Kidney glomerular epithelial cell (primary cell): ENCODE data around the gene EIF4G3.
A peak's percentile ranks its signal among the peaks of the same experiment; 100 is the strongest.
"Not testable (repeated sequence)": the region's sequence is repeated elsewhere in the genome, so short reads cannot be mapped to it uniquely, and the experiment has no call there.

ENCODE experiments used
- DNase-seq: peaks from one replicate; lab custom pipeline; 2025; lab: John Stamatoyannopoulos, UW

EIF4G3 gene

DNA sequence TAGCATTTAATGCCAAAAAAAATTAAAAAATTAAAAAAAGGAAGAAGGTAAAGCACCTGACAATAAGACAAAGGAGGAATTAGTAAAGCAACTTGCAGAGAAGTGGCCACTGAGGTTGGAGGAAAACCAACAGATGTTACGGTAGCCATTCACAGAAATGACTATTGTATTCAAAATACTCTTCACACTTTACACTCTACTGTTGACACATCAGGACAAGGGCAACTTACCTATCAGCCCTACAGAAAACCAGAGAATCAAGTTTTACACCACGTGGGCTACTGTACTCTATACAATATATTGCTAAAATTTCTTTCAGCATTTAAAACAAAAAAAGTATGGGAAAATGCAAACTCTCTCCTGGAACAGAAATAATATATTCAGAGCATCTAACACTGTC is 70.0 kb downstream of the EIF4G3 start:
- no peak for DNase-seq

DNA sequence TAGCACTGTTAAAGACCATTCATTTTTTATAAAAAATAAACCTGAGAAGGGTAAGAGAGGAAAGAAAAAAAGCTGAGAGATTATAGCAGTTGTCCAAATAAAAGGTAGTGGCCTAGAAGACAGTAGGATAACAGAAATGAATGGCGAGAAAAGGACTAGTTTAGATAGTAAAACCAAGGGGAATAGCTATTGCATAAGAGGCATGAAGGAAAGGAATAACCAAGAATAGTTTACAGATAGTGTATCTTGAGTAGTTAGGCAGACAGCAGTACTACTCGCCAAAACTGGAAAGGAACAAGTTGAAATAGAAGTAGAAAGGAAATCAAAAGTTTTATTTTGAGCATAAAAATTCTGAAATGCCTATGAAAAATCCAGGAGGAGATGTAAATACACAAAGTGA is 70.5 kb downstream of the EIF4G3 start:
- DNase-seq, result no peak

DNA sequence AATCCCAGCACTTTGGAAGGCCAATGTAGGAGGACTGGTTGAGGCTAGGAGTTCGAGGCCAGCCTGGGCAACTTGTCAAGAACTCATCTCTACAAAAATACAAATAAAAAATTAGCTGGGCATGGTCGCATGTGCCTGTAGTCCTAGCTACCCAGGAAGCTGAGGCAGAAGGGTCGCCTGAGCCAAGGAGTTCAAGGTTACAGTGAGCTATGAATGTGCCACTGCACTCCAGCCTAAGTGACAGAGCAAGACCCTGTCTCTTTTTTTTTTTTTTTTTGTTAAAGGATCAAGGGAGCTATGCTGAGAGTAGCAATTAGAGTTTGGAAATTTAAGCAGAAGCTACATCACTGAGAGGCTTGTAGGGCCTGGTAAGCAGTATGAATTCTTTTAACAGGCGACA is 70.9 kb downstream of the EIF4G3 start:
- no peak for DNase-seq

DNA sequence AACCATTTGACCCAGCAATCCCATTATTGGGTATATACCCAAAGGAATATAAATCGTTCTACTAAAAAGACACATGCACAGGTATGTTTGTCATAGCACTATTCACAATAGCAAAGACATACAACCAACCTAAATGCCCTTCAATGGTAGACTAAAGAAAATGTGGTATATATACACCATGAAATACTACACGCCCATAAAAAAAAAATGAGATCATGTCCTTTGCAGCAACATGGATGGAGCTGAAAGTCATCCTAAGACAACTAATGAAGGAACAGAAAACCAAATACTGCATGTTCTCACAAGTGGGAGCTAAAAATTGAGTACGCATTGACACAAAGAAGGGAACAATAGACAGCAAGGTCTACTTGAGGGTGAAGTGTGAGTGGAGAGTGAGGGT is 72.0 kb downstream of the EIF4G3 start:
- DNase-seq, result no peak

DNA sequence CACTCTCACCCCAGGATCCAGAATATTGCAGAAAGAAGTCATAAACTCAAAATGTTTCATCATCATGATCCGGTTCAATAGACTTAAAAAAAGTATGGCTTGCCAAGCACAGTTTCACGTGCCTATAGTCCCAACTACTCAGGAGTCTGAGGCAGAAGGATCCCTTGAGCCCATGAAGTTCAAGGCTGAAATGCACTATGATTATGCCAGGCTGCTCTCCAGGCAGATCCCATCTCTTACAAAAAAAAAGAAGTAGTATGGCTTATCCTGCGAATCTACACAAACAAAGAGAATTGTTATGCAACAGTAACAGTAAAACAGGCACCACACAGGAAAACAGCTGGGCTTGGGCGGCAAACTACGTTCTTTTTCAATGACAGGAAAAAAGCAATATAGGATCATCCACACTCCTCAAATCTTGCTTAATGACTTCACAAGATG is 76.2 kb downstream of the EIF4G3 start:
- DNase-seq, result no peak

DNA sequence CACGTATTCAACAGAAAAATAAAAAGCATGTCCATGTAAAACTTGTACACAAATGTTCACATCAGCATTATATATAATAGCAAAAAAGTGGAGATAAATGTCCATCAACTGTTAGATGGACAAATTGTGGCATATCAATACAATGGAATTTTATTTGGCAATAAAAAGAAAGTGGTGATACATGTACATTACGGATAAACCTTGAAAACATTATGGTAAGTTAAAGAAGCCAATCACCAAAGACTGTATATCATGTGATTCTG is 76.9 kb downstream of the EIF4G3 start:
- DNase-seq, result no peak

DNA sequence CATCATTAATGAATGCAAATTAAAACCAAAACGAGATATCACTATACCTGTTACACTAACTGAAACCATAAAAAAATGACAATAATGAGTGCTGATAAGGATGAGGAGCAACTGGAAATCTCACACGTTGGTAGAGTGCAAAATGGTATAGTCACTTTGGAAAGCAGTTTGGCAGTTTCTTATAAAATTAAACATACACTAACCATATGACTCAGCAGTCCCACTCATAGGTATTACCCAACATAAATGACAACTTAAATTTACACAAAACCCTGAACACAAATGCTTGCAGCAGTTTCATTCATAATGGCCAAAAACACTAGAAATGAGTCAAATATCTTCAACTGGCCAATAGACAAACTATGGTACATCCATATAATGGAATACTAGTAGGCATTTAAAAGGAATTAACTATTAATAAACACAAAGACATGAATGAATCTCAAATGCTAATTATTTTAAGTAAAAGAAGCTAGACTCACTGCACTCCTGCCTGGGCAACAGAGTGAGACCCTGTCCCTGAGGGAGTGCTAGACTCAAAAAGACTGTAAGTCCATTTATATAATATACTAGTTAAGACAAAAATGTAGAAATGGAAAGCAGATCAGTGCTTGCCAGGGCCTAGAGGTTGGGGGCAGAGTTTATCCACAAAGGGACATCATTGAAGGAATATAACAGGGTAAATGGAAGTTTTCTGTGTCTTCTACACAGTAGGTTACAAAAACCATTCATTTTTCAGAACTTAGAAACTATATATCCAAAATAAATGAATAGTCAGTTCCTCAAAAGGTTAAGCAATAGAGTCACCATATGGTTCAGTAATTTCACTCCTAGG is 77.4 kb downstream of the EIF4G3 start:
- DNase-seq, result no peak

DNA sequence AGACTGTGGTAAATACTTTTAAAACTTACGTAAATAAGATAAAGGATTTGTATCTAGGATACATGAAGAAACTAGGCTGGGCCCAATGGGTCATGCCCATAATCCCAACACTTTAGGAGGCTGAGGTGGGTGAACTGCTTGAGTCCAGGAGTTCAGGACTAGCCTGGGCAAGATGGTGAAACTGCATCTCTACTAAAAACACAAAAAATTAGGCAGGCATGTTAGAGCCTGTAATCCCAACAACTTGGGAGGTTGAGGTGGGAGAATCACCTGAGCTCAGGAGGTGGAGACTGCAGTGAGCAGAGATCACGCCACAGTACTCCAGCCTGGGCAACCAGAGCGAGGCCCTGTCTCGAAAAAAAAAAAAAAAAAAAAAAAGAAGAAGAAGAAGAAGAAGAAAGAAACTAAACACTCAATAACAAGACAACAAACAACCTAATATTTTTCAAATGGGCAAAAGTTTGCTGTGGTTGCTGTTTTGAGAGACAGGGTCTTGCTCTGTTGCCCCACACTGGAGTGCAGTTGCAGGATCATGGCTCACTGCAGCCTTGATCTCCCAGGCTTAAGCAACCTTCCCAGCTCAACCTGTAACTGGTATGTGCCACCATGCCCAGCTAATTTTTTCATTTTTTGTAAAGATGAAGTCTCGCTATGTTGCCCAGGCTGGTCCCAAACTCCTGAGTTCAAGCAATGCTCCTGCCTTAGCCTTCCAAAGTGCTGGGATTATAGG is 78.3 kb downstream of the EIF4G3 start:
- no peak for DNase-seq

DNA sequence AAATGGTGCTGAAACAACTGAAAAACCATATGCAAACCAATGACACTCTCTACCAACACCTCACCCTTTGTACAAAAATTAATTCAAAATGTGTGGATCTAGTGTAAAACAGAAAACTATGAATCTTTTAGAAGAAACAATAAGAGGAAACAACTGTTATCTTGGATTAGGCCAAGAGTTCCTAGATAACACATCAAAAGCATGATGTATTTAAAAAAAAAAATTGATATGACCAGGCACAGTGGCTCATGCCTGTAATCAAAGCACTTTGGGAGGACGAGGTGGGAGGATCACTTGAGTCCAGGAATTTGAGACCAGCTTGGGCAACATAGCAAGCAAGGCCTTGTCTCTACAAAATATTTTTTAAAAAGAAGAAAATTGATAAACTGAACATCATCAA is 79.0 kb downstream of the EIF4G3 start:
- DNase-seq, result no peak

DNA sequence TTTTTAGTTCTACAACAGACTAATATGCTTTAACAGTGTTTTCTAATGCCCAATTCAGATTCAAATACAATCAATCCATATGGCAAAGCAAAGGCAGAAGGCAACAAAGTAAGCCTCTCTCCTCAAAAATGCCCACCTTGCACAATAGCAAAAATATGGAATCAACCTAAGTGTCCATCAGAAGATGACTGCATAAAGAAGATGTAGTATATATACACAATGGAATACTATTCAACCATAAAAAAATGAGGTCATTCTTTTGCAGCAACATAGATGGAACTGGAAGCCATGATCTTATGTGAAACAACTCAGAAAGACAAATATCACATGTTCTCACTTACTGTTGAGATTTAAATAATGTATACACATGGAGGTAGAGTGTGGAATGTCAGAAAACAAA is 80.7 kb downstream of the EIF4G3 start:
- DNase-seq, result no peak

DNA sequence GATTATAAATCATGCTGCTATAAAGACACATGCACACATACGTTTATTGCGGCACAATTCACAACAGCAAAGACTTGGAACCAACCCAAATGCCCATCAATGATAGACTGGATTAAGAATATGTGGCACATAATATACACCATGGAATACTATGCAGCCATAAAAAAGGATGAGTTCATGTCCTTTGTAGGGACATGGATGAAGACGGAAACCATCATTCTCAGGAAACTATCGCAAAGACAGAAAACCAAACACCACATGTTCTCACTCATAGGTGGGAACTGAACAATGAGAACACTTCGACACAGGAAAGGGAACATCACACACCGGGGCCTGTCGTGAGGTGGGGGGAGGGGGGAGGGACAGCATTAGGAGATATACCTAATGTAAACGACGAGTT is 82.4 kb downstream of the EIF4G3 start:
- DNase-seq, result not testable (repeated sequence)

DNA sequence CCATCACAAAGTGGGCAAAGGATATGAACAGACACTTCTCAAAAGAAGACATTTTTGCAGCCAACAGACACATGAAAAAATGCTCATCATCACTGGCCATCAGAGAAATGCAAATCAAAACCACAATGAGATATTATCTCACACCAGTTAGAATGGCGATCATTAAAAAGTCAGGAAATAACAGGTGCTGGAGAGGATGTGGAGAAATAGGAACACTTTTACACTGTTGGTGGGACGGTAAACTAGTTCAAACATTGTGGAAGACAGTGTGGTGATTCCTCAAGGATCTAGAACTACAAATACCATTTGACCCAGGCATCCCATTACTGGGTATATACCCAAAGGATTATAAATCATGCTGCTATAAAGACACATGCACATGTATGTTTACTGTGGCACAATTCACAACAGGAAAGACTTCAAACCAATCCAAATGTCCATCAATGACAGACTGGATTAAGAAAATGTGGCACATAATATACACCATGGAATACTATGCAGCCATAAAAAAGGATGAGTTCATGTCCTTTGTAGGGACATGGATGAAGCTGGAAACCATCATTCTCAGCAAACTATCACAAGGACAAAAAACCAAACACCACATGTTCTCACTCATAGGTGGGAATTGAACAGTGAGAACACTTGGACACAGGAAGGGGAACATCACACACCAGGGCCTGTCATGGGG is 83.3 kb downstream of the EIF4G3 start:
- not testable (repeated sequence) for DNase-seq

DNA sequence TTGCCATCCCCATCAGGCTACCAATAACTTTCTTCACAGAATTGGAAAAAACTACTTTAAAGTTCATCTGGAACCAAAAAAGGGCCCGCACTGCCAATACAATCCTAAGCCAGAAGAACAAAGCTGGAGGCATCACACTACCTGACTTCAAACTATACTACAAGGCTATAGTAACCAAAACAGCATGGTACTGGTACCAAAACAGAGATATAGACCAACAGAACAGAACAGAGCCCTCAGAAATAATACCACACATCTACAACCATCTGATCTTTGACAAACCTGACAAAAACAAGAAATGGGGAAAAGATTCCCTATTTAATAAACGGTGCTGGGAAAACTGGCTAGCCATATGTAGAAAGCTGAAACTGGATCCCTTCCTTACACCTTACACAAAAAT is 84.2 kb downstream of the EIF4G3 start:
- not testable (repeated sequence) for DNase-seq

DNA sequence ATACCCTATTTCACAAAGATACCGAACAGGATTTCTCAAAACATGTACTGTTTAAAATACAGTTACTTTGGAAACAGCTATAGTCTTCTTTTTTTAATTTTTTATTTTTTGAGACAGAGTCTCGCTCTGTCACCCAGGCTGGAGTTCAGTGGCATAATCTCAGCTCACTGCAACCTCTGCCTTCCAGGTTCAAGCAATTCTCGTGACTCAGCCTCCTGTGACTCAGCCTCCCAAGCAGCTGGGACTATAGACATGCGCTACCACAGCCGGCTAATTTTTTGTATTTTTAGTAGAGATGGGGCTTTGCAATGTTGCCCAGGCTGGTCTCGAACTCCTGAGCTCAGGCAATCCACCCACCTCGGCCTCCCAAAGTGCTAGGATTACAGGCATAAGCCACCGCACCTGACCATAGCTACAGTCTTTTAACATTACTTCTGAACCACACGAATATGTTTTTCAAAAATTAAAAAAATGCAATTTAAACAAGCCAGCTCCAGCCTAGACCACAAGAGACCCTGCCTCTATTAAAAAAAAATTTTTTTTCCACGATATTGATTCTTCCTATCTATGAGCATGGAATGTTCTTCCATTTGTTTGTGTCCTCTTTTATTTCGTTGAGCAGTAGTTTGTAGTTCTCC is 85.5 kb downstream of the EIF4G3 start:
- DNase-seq, result peak; percentile 54

DNA sequence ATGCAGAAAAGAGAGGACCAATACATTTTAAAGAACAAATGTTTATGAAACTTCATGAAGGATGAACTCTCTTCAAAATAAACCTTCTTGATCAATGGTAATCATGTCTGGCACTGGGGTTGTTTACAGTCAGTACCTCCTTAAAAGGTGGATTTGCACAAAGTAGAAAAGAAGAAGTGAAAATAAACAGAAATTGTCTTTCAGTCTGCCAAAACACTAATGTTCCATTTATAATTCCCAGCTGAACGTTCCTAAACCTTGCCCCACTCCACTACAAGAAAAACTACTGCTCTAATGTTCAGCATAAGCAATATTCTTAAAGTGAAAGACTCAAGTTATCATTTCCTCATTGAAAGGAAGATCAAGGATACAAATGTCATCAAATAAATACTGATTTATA is 86.2 kb downstream of the EIF4G3 start:
- DNase-seq, result no peak

DNA sequence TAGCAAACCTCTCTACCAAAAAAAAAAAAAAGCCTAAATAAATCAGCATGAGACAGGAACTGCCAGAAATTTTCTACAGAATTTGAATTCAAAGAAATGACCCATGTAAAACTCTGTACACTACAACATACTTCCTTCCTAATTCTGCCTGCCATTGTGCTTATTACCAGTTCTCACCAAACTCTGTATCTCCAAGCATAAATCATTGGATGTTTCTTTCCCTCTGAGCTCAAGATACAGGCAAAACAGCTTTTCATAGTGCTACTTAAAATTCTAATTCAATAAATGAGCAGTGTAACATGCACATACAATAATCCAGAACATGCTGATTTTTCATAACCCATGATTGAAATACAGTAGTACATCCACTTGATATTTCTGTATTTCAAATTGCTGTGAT is 87.0 kb downstream of the EIF4G3 start:
- no peak for DNase-seq

DNA sequence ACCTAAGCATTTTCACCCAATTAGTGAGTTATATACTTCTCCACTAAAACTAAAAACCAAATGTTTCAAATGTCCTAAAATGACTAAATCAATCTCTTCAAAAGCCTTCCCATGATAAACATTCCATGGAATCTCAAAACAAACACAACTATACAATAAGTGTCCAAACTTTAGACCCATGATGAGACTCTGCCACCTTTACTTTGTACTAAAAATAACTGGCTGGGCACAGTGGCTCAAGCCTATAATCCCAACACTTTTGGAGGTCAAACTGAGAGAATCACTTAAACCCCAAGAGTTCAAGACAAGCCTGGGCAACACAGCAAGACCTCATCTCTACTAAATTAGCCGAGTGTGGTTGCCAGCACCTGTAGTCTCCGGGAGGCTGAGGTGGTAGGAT is 87.4 kb downstream of the EIF4G3 start:
- no peak for DNase-seq

DNA sequence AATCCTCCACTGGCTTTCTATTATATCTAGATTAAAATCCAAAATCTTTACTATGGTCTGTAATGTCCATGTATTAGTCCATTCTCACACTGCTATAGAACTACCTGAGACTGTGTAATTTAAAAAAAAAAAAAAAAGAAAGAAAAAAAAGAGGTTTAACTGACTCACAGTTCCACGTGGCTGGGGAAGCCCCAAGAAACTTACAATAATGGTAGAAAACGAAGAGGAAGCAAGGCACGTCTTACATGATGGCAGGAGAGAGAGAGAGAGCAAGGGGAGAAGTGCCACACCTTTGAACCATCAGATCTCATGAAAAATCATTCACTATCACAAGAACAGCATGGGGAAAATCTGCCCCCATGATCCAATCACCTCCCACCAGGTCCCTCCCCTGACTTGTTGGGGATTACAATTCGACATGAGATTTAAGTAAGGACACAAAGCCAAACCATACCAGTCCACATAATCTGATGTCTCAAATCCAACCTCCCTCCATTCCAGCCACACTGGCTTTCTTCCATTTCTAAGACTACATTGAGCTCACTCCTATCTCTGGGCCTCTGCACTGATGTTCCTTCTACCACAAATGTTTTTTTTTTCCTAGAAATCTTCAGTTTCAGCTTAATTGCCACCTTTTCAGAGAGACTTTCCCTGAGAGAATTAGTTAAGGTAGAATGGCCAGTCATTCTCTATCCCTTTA is 92.4 kb downstream of the EIF4G3 start:
- no peak for DNase-seq

DNA sequence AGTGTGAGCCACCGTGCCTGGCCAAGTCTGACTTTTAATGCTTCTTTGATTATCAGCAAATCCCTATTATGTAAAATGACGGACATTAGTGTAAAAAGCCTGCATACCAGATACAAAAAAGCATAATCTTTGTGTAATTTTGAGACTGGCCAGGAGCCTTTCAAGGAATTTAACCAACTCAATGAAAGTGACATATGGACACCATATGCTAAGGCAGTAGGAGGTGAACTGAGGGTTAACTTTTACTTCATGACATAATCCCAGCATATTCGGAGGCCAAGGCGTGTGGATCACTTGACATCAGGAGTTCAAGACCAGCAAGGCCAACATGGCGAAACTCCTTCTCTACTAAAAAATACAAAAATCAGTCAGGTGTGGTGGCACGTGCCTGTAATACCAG is 94.6 kb downstream of the EIF4G3 start:
- DNase-seq, result no peak

DNA sequence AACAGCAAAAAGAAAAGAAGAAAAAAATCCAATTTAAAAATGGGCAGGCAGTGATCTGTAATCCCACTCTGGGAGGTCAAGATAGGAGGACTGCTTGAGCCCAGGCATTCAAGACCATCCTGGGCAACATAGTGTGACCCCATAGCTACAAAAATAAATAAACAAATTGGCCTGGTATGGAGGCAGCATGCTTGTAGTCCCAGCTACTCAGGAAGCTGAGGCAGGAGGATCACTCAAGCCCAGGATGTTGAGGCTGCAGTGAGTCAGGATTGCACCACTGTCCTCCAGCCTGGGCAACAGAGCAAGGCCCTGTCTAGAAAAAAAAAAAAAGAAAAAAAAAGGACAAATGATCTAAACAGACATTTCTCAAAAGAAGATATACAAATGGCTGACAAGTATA is 99.6 kb downstream of the EIF4G3 start:
- no peak for DNase-seq

DNA sequence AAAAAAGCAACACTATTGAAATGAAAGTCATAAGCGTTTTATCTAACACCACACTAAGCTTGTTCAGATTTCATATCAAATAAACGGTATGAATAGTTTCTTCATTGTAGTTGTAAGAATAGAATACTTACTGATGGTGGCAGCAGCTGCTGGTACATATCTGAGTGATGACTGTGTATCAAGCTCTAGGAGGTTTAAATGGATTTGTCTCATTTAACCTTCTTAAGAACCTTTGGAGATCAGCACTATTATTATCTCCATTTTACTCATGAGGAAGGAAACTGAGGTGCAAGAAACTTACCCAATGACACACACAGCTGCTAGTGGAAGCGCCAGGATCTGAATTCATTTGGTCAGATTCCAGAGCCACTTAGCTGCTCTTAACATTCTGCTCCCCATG is 104.0 kb downstream of the EIF4G3 start:
- DNase-seq, result peak; percentile 32

DNA sequence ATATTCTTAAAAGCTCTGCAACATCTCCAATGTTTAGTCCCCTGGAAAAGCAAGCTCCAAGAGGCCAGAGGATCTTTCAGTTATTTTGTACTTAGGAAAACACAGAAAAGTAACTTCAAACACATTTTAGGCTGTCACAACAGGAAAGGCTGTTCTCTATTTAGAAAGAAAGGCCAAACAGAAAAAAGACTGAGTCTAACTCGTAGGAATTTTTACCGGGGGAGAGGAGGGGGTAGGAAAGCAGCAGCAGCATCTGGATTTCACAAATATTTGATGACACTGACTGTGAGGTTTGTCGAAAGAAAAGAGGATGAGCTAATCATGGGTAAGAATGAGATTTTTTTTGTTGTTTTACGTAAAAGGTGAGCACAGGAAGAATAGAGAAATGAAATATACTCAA is 107.1 kb downstream of the EIF4G3 start:
- DNase-seq, result peak; percentile 34
